ENCODE measurements around the gene ARHGAP6. TPM values are rescaled to one million over a fixed set of nuclear protein-coding genes. Genes with fewer than 3 reads are reported as not detected.
A peak's percentile ranks its signal among the peaks of the same experiment; 100 is the strongest.

ARHGAP6 gene
- total RNA-seq, 1 experiment from 2014 or later: 0.50 TPM

GRCh38 chrX:11266573-11267003 is 399.1 kb downstream of the ARHGAP6 start:
- CTCF ChIA-PET: no interaction called here
- Histone ChIP-seq H3K4me3 (ENCODE audit: low read depth, low read length) (no peak overlapping the region), H3K36me3 (ENCODE audit: control insufficient read depth, insufficient read depth, low read length) (no peaks in the 10 kb centered on the region), H3K9me3 (no peaks in the 10 kb centered on the region), H3K4me1 (peaks cover 44% of the 10 kb centered on the region), H3K27me3 (replicated peaks; ENCODE audit: control insufficient read depth, insufficient read depth, low read length) (no peaks in the 10 kb centered on the region)
- no peak overlapping the region for H3K4me3 Mint-ChIP-seq (ENCODE audit: unreplicated experiment)
- peaks cover 29% of the 10 kb centered on the region for H3K4me1 Mint-ChIP-seq (ENCODE audit: low read depth, unreplicated experiment)
- DNase-seq: no peak
- H3K36me3 Mint-ChIP-seq (ENCODE audit: insufficient read depth, unreplicated experiment): peaks cover 11% of the 10 kb centered on the region
- intact Hi-C loops (cut with micrococcal nuclease; ENCODE audit: unreplicated experiment): loop anchor here (10.0 kb wide), 1 partner anchor 108 kb away; no protein-coding TSS in a partner anchor
- H3K9me3 Mint-ChIP-seq (ENCODE audit: unreplicated experiment): no peaks in the 10 kb centered on the region
- BruUV-seq (replicated peaks): no TSS peak
- H3K27me3 Mint-ChIP-seq (ENCODE audit: insufficient read depth, unreplicated experiment): no peaks in the 10 kb centered on the region
- peak overlapping the region; percentile 16 for H3K27ac Mint-ChIP-seq (ENCODE audit: unreplicated experiment)
- POLR2A ChIA-PET: no interaction called here
- no peak for TF ChIP-seq CTCF (IDR thresholded peaks at IDR 0.05; ENCODE audit: insufficient read depth in 1 of 2, low read depth in 1 of 2, low read length in 1 of 2, severe bottlenecking in 1 of 2, unreplicated experiment in 1 of 2)

- Histone ChIP-seq H3K36me3 (ENCODE audit: control insufficient read depth, insufficient read depth, low read length) (no peaks in the 10 kb centered on the region), H3K4me1 (peaks cover 41% of the 10 kb centered on the region), H3K4me3 (ENCODE audit: low read depth, low read length) (no peak overlapping the region), H3K27me3 (replicated peaks; ENCODE audit: control insufficient read depth, insufficient read depth, low read length) (no peaks in the 10 kb centered on the region), H3K9me3 (no peaks in the 10 kb centered on the region)
- peaks cover 11% of the 10 kb centered on the region for H3K36me3 Mint-ChIP-seq (ENCODE audit: insufficient read depth, unreplicated experiment)
- no peaks in the 10 kb centered on the region for H3K9me3 Mint-ChIP-seq (ENCODE audit: unreplicated experiment)
- TF ChIP-seq CTCF (IDR thresholded peaks at IDR 0.05; ENCODE audit: insufficient read depth in 1 of 2, low read depth in 1 of 2, low read length in 1 of 2, severe bottlenecking in 1 of 2, unreplicated experiment in 1 of 2): no peak
- intact Hi-C loops (cut with micrococcal nuclease; ENCODE audit: unreplicated experiment): loop anchor here (10.0 kb wide), 1 partner anchor 109 kb away; no protein-coding TSS in a partner anchor
- no peak overlapping the region for H3K27ac Mint-ChIP-seq (ENCODE audit: unreplicated experiment)
- DNase-seq: no peak
- no peaks in the 10 kb centered on the region for H3K27me3 Mint-ChIP-seq (ENCODE audit: insufficient read depth, unreplicated experiment)
- peaks cover 24% of the 10 kb centered on the region for H3K4me1 Mint-ChIP-seq (ENCODE audit: low read depth, unreplicated experiment)
- ChIA-PET CTCF (no interaction called here), POLR2A (no interaction called here)
- no peak overlapping the region for H3K4me3 Mint-ChIP-seq (ENCODE audit: unreplicated experiment)
- no TSS peak for BruUV-seq (replicated peaks)
Observed at GRCh38 chrX:11265352-11265751, 400.4 kb downstream of the ARHGAP6 start.

GRCh38 chrX:11264925-11265324 is 400.8 kb downstream of the ARHGAP6 start:
- H3K4me1 ChIP-seq: peaks cover 37% of the 10 kb centered on the region
- Mint-ChIP-seq H3K27me3 (ENCODE audit: insufficient read depth, unreplicated experiment) (no peaks in the 10 kb centered on the region), H3K27ac (ENCODE audit: unreplicated experiment) (no peak overlapping the region), H3K4me1 (ENCODE audit: low read depth, unreplicated experiment) (peaks cover 20% of the 10 kb centered on the region), H3K36me3 (ENCODE audit: insufficient read depth, unreplicated experiment) (peaks cover 11% of the 10 kb centered on the region), H3K9me3 (ENCODE audit: unreplicated experiment) (peaks cover 4% of the 10 kb centered on the region), H3K4me3 (ENCODE audit: unreplicated experiment) (no peak overlapping the region)
- H3K9me3 ChIP-seq: no peaks in the 10 kb centered on the region
- H3K4me3 ChIP-seq (ENCODE audit: low read depth, low read length): no peak overlapping the region
- CTCF ChIA-PET: no interaction called here
- H3K36me3 ChIP-seq (ENCODE audit: control insufficient read depth, insufficient read depth, low read length): no peaks in the 10 kb centered on the region
- no TSS peak for BruUV-seq (replicated peaks)
- H3K27me3 ChIP-seq (replicated peaks; ENCODE audit: control insufficient read depth, insufficient read depth, low read length): no peaks in the 10 kb centered on the region
- POLR2A ChIA-PET: no interaction called here
- DNase-seq: no peak
- intact Hi-C loops (cut with micrococcal nuclease; ENCODE audit: unreplicated experiment): loop anchor here (10.0 kb wide), 1 partner anchor 110 kb away; no protein-coding TSS in a partner anchor
- TF ChIP-seq CTCF (IDR thresholded peaks at IDR 0.05; ENCODE audit: insufficient read depth in 1 of 2, low read depth in 1 of 2, low read length in 1 of 2, severe bottlenecking in 1 of 2, unreplicated experiment in 1 of 2): no peak
